SK-N-SH (cell line): ENCODE data around the gene AMDHD1.

Experiments
- CTCF ChIP-seq: fragments of 200-600 bp; sonication (generic); IDR thresholded peaks from 2 replicates; pipeline ENCODE4 v1.6.1; 2017; ENCODE audit warnings: antibody characterized with exemption, mild to moderate bottlenecking, moderate library complexity
- MAX ChIP-seq: IDR thresholded peaks from 2 replicates; pipeline ENCODE4 v1.4.0; 2012; ENCODE audit warnings: low read depth
- MXI1 ChIP-seq: IDR thresholded peaks from 2 replicates; pipeline ENCODE4 v1.6.1; 2012; ENCODE audit warnings: mild to moderate bottlenecking, low read depth, low read length, improper control_type of control experiment
- RAD21 ChIP-seq: IDR thresholded peaks from 2 replicates; pipeline ENCODE4 v1.6.1; 2012; ENCODE audit warnings: mild to moderate bottlenecking, low read length
- YY1 ChIP-seq: IDR thresholded peaks from 2 replicates; pipeline ENCODE4 v1.4.0; 2012; ENCODE audit warnings: low read depth, mild to moderate bottlenecking
- ZBTB33 ChIP-seq: IDR thresholded peaks from 2 replicates; pipeline ENCODE4 v1.4.0; 2012; ENCODE audit warnings: low read depth, borderline replicate concordance

GRCh38 chr12:95898081-95898480, 45.0 kb upstream of the AMDHD1 start:
- TF ChIP-seq ZBTB33 (no peak), RAD21 (no peak), CTCF (no peak), MAX (no peak), MXI1 (no peak), YY1 (no peak)
